Measurements from ENCODE around the gene GNRH2. TPM values are rescaled to one million over a fixed set of nuclear protein-coding genes. Genes with fewer than 3 reads are reported as not detected.

Gene GNRH2
- total and polyA plus RNA-seq, 10 of the 15 experiments (the other 5 are each of a cell fraction or from before 2014, with no cell fraction given) = 0.12 to 0.85 (median 0.31) TPM; not detected in 7

GRCh38 chr20:3084986-3085360, 41.6 kb downstream of the GNRH2 start (continued):
- TF ChIP-seq TCF3 (IDR thresholded peaks at IDR 0.05; ENCODE audit: borderline replicate concordance, insufficient read depth, low read depth, low read length) (no peak), STAT1 (conservative IDR thresholded peaks at IDR 0.05) (no peak), NFYB (IDR thresholded peaks at IDR 0.05; ENCODE audit: insufficient read depth, low read depth, low read length) (no peak)

GRCh38 chr20:3085571-3086072, 42.2 kb downstream of the GNRH2 start:
- in situ Hi-C loops (cut with MboI) (no loop called here), intact Hi-C loops (cut with micrococcal nuclease; ENCODE audit: unreplicated experiment) (no loop called here)
- CTCF ChIA-PET = interaction anchor here (0.9 kb wide), 1 partner anchor 32 kb away, joined by 3 read pairs; no protein-coding TSS in a partner anchor
- H3K27ac ChIP-seq (ENCODE audit: control insufficient read depth, insufficient read depth) = no peak overlapping the region
- POLR2A ChIA-PET = no interaction called here
- DNase-seq (ENCODE audit: low read depth, low spot score) = no peak
- RAD21 ChIA-PET (ENCODE audit: unreplicated experiment) = no interaction called here
- H3K4me2 ChIP-seq (ENCODE audit: control insufficient read depth, insufficient read depth) = no peak overlapping the region
- H3K79me2 ChIP-seq (ENCODE audit: control insufficient read depth, insufficient read depth, low read length) = no peaks in the 10 kb centered on the region
- no peak overlapping the region for H3K4me3 ChIP-seq
- no peaks in the 10 kb centered on the region for H3K9me3 ChIP-seq (replicated peaks; ENCODE audit: control insufficient read depth, insufficient read depth, low read length)
- H3K9ac ChIP-seq (ENCODE audit: control insufficient read depth, insufficient read depth, low read length) = no peak overlapping the region
- no peaks in the 10 kb centered on the region for H3K36me3 ChIP-seq (ENCODE audit: control insufficient read depth in 2 of 2, insufficient read depth in 2 of 2, low read length in 1 of 2)
- no peaks in the 10 kb centered on the region for H4K20me1 ChIP-seq (ENCODE audit: control insufficient read depth, insufficient read depth)
- peaks cover 15 to 20% of the 10 kb centered on the region in 2 experiments for H3K27me3 ChIP-seq (replicated peaks in 1 of 2; ENCODE audit: control insufficient read depth in 2 of 2, insufficient read depth in 2 of 2, low read length in 1 of 2)
- no peak overlapping the region for H2AFZ ChIP-seq (ENCODE audit: control insufficient read depth, low read depth, low read length)
- FAIRE-seq = no peak
- H3K4me1 ChIP-seq (ENCODE audit: control insufficient read depth, insufficient read depth, low read length) = no peaks in the 10 kb centered on the region
- no TSS peak for BruUV-seq (replicated peaks)
- no peak for ATAC-seq
- SMC1A ChIA-PET (ENCODE audit: uncharacterized antibody, unreplicated experiment) = no interaction called here
- 65% methylated on average over 8 of the region's 8 CpGs for WGBS (ENCODE audit: insufficient coverage, insufficient replicate concordance, low lambda C conversion rate, missing lambda C conversion rate)
- no peak for TF ChIP-seq ESRRA (IDR thresholded peaks at IDR 0.05; ENCODE audit: low read length)
- TF ChIP-seq SKIL (IDR thresholded peaks at IDR 0.05; ENCODE audit: low read depth, poor library complexity, severe bottlenecking) = no peak
- TF ChIP-seq SMAD5 (IDR thresholded peaks at IDR 0.05; ENCODE audit: low read depth) = no peak
- TF ChIP-seq CREB1 (IDR thresholded peaks at IDR 0.05; ENCODE audit: low read depth) = no peak
- TF ChIP-seq BMI1 (IDR thresholded peaks at IDR 0.05; ENCODE audit: borderline replicate concordance) = no peak
- no peak for TF ChIP-seq RBBP5 (conservative IDR thresholded peaks at IDR 0.05)
- TF ChIP-seq IKZF1 (conservative IDR thresholded peaks at IDR 0.05) = no peak
- no peak for TF ChIP-seq ZBED1 (IDR thresholded peaks at IDR 0.05; ENCODE audit: borderline replicate concordance)
- no peak for TF ChIP-seq POLR2AphosphoS2 (IDR thresholded peaks at IDR 0.05; ENCODE audit: low read depth, low read length)
- no peak for TF ChIP-seq REST (IDR thresholded peaks at IDR 0.05; ENCODE audit: low read depth, low read length)
- no peak for TF ChIP-seq CEBPZ (IDR thresholded peaks at IDR 0.05; ENCODE audit: low read depth, low read length)
- no peak for TF ChIP-seq RFX5 (IDR thresholded peaks at IDR 0.05; ENCODE audit: low read depth, low read length)
- no peak for TF ChIP-seq TAF1 (IDR thresholded peaks at IDR 0.05; ENCODE audit: borderline replicate concordance, low read depth, low read length)

Data from GM12878 (cell line).